A673 (cell line): ENCODE data around the gene CLDN16.

Experiments used
- EZH2 ChIP-seq: fragments of 200-600 bp; sonication (generic); IDR thresholded peaks from 2 replicates; pipeline ENCODE4 v1.6.1; 2017; ENCODE audit warnings: borderline replicate concordance, low read depth, mild to moderate bottlenecking, mixed read lengths, antibody characterized with exemption, low read length; ENCODE audit not compliant: poor library complexity, severe bottlenecking
- TF ChIP-seq, protein P1 (sequence below): fragments of 300-800, 200-600 bp; sonication (generic); conservative IDR thresholded peaks from 2 replicates; pipeline ENCODE4 v1.5.1; 2017; ENCODE audit warnings: low read depth, mild to moderate bottlenecking, antibody characterized with exemption, low read length, moderate library complexity, mixed read lengths

GRCh38 chr3:190380184-190380583 lies 7.8 kb upstream of the CLDN16 start:
- TF ChIP-seq, protein P1, sequence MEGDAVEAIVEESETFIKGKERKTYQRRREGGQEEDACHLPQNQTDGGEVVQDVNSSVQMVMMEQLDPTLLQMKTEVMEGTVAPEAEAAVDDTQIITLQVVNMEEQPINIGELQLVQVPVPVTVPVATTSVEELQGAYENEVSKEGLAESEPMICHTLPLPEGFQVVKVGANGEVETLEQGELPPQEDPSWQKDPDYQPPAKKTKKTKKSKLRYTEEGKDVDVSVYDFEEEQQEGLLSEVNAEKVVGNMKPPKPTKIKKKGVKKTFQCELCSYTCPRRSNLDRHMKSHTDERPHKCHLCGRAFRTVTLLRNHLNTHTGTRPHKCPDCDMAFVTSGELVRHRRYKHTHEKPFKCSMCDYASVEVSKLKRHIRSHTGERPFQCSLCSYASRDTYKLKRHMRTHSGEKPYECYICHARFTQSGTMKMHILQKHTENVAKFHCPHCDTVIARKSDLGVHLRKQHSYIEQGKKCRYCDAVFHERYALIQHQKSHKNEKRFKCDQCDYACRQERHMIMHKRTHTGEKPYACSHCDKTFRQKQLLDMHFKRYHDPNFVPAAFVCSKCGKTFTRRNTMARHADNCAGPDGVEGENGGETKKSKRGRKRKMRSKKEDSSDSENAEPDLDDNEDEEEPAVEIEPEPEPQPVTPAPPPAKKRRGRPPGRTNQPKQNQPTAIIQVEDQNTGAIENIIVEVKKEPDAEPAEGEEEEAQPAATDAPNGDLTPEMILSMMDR, result no peak
- no peak for TF ChIP-seq EZH2
